GM12873 (cell line): Measurements from ENCODE around the gene IGF2R.

Experiments used
- CTCF ChIP-seq: IDR thresholded peaks from 2 replicates; pipeline ENCODE4 v1.5.1; 2012; ENCODE audit warnings: low read depth, mild to moderate bottlenecking, moderate library complexity, low read length, control low read depth; ENCODE audit not compliant: insufficient read depth; ENCODE audit errors: missing control alignments

IGF2R gene

DNA sequence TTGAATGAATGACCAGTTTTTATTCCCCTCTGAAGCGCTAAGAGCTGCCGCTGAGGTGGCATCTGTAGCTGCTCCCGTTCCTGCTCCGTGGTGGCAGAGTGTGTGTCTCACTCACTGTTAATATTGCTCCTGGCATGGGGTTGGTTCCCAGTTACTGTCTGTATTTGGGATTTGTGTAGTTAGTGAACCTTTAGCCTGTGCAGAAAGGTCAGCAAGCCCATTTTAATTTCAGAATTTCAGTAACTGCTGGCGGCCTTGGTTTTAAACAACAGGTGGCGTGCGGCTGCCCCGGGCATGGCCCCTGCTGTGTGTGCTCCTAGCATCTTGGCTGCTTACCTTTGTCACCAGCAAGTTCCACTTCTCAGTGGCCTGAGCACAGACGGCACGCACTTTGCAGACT is 98.7 kb downstream of the IGF2R start:
- TF ChIP-seq CTCF = no peak

DNA sequence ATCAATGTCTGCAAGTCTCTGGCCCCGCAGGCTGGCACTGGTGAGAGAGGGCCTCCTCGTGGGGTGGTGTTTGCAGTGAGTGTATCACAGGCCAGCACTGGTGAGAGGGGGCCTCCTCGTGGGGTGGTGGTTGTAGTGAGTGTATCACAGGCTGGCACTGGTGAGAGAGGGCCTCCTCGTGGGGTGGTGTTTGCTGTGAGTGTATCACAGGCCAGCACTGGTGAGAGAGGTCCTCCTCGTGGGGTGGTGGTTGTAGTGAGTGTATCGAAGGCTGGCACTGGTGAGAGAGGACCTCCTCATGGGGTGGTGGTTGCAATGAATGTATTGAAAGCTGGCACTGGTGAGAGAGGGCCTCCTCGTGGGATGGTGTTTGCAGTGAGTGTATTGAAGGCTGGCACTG is 99.5 kb downstream of the IGF2R start:
- TF ChIP-seq CTCF = no peak

- no peak for TF ChIP-seq CTCF
These were observed 100.2 kb downstream of the IGF2R start for GRCh38 chr6:160069050-160069454.

DNA sequence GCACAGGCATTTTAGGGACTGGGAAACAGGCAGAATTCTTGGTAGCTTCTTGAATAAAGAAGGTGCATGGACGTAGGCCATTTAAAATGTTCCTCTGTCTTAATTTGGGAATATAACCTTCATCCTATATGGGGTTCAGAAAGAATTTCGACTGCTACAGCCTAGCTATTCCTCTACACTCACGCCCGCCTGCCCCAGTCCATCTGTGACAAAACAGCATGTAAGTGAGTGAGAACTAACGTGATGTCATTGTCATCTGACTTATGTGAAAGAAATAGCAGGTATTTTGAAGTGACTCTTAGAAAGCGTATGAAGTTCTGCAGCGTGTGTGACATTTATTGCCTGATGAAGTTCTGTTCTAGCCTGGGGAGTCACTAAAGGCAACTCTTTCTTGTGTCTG is 100.6 kb downstream of the IGF2R start:
- no peak for TF ChIP-seq CTCF

- no peak for TF ChIP-seq CTCF
These were observed 101.5 kb downstream of the IGF2R start for GRCh38 chr6:160070427-160070826.

DNA sequence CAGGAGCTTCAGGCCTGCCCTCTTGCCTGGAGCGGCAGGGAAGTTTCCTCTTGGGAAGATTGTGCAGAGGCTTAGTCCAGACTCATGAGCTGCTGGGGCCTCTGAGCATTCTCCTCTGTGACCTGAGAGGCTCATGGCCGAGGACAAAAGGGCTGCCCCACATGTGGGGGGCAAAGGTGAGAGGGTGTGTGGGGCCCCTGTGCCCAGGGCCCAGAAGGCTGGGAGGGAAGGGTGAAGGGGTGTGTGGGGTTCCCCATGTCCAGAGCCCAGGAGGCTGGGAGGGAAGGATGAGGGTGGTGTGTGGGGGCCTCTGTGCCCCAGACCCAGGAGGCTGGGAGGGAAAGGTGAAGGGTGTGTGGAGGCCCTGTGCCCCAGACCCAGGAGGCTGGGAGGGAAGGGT is 101.9 kb downstream of the IGF2R start:
- TF ChIP-seq CTCF = no peak

DNA sequence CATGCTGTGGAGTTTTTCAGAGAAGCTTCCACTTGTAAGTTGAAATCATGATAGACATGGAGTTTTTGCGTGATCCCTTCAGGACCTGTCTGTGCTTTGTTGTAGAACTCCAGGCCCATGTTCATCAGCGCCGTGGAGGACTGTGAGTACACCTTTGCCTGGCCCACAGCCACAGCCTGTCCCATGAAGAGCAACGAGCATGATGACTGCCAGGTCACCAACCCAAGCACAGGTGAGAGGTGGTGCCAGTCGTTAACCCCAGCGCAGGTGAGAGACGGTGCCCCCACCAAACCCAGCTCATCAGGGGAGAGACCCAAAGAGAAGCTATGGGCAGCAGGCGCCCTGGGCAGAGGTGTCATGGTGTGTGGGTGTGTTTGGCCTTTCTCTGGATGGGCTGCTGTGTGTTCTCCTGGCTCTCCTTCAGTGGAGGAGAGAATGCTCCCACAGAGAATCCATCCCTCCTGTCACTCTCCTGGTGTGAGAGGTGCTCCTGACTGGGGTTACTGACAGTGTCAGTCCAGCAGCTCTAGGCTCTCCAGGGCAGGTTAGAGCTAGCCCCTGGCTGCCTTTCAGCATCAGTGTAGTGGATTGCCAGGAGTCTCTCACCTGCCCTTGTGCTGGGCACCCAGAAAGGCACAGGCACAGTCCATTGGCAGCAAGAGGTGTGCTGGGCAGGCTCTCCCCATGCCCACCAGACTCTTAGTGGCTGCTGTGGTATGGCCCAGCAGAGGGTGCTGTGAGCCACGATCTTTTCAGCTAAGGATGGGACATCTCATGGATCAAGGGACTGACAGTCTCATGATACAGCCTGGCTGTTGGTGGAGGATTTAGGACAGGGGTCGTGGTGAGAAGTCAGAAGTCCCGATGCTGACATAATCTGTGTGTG is 103.2 kb downstream of the IGF2R start:
- peak; percentile 41 for TF ChIP-seq CTCF

- no peak for TF ChIP-seq CTCF
These were observed 104.4 kb downstream of the IGF2R start for GRCh38 chr6:160073272-160073671.
